HG02798 (cell line): ENCODE measurements around the gene ST7.

Source experiments
- ATAC-seq: cut with Tn5 transposase; IDR thresholded peaks from one replicate; pipeline ENCODE4 v1.9.1; 2021; ENCODE audit warnings: mild to moderate bottlenecking; ENCODE audit not compliant: unreplicated experiment, poor library complexity

Gene ST7

DNA sequence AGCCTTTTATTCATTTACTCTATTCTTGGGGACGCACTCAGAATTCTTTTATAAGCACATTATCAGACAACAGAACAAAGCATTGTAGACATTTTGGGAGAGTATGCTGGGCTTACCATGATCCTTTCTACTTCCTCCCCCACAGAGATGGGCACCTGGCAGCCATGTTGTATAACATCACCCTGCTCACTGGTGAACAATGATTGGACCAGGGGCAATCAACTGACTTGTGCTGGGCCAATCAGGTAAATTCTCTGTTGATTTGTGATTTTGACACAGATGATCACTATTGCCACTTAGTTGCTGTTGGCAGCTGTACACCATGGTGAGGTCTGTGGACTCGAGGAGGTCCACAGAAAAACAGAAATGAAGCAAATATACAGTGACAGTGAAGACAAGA lies 325.9 kb downstream of the ST7 start:
- no peak for ATAC-seq
